GM12873 (cell line): ENCODE data around the gene PSD2.

ENCODE experiments used
- CTCF ChIP-seq: IDR thresholded peaks from 2 replicates; pipeline ENCODE4 v1.5.1; 2012; ENCODE audit warnings: low read depth, mild to moderate bottlenecking, moderate library complexity, low read length, control low read depth; ENCODE audit not compliant: insufficient read depth; ENCODE audit errors: missing control alignments

PSD2 gene

GRCh38 chr5:139845846-139846681 is 50.5 kb downstream of the PSD2 start:
- no peak for TF ChIP-seq CTCF

GRCh38 chr5:139847091-139847490 is 51.5 kb downstream of the PSD2 start:
- TF ChIP-seq CTCF = no peak

- no peak for TF ChIP-seq CTCF
Measured at GRCh38 chr5:139847790-139848507, 52.3 kb downstream of the PSD2 start.

- no peak for TF ChIP-seq CTCF
Measured at GRCh38 chr5:139848508-139849100, 53.0 kb downstream of the PSD2 start.

GRCh38 chr5:139849501-139849900 is 53.9 kb downstream of the PSD2 start:
- TF ChIP-seq CTCF = no peak

- no peak for TF ChIP-seq CTCF
Measured at GRCh38 chr5:139849942-139850341, 54.3 kb downstream of the PSD2 start.

- TF ChIP-seq CTCF = no peak
Measured at GRCh38 chr5:139850423-139851016, 54.9 kb downstream of the PSD2 start.
